Stimulated activated naive CD8-positive, alpha-beta T cell treated with anti-CD3 and anti-CD28 coated beads, Interleukin-15, Interleukin-2, amounts not matched to agents 100 ng/mL and 50 ng/mL, for 24 hours (primary cell): ENCODE data around the gene SLC25A47.
A peak's percentile ranks its signal among the peaks of the same experiment; 100 is the strongest.
"Not testable (repeated sequence)": the region's sequence is repeated elsewhere in the genome, so short reads cannot be mapped to it uniquely, and the experiment has no call there.

ENCODE experiments used
- H3K27ac Mint-ChIP-seq: one replicate; pipeline ENCODE4 v1.8.0; 2021; ENCODE audit warnings: mild to moderate bottlenecking, mixed read lengths
- H3K27me3 Mint-ChIP-seq: one replicate; pipeline ENCODE4 v1.8.0; 2021; ENCODE audit warnings: mixed read lengths
- H3K36me3 Mint-ChIP-seq: one replicate; pipeline ENCODE4 v1.8.0; 2021; ENCODE audit warnings: low read depth, mixed read lengths
- H3K4me1 Mint-ChIP-seq: one replicate; pipeline ENCODE4 v1.8.0; 2021; ENCODE audit warnings: low read depth, mixed read lengths
- H3K4me3 Mint-ChIP-seq: one replicate; pipeline ENCODE4 v1.8.0; 2021; ENCODE audit warnings: mild to moderate bottlenecking, mixed read lengths
- H3K9me3 Mint-ChIP-seq: one replicate; pipeline ENCODE4 v1.8.0; 2021; ENCODE audit warnings: mixed read lengths

The SLC25A47 gene

DNA sequence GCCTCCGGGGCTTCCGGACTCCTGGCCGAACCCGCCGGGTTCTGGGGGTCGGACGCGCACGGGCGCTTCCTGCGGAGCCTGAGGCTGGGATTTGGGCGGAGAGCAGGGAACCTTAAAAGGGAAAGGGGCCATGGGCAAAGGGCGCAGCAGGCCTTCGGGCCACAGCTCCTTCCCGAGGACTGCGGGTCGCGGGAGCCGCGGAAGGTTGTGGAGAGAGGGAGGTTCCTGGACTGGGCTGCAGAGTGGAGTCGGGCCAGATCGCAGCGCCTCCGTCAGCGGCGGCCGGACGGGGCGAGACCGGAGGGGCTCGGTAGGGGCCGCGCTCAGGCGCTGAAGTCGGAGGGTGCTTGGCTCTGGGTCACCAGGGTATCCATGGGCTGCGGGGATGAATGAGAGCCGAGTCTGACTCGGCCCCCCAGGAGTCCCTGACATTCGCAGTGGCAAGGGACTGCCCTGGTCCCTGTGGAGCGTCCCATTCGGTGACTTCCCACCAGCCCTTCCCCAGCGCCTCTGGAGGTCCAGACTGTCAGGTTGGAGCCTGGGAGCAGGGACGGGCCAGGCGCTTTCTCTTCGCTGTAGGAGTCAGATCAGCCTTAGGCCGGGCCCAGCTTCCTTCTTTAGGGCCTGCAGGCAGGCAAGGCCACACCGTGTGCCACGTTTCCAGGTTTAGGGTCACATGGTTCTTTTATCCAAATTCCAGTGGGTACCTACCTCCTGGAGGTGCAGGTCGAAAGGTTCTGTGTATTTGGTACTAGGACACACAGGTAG is 16.0 kb upstream of the SLC25A47 start:
- peaks cover 5% of the 10 kb centered on the region for H3K27me3 Mint-ChIP-seq
- H3K27ac Mint-ChIP-seq = no peak overlapping the region
- no peaks in the 10 kb centered on the region for H3K9me3 Mint-ChIP-seq
- H3K36me3 Mint-ChIP-seq = no peaks in the 10 kb centered on the region
- peaks cover 14% of the 10 kb centered on the region for H3K4me1 Mint-ChIP-seq
- H3K4me3 Mint-ChIP-seq = peak overlapping the region; percentile 74

- Mint-ChIP-seq H3K27me3 (peaks cover 5% of the 10 kb centered on the region), H3K36me3 (no peaks in the 10 kb centered on the region), H3K27ac (peak overlapping the region; percentile 14), H3K4me1 (peaks cover 20% of the 10 kb centered on the region), H3K4me3 (no peak overlapping the region), H3K9me3 (no peaks in the 10 kb centered on the region)
Measured at GRCh38 chr14:100307766-100308426, 15.2 kb upstream of the SLC25A47 start.

GRCh38 chr14:100308427-100308792 is 14.7 kb upstream of the SLC25A47 start:
- not testable (repeated sequence) for H3K27ac Mint-ChIP-seq, H3K4me3 Mint-ChIP-seq, H3K36me3 Mint-ChIP-seq, H3K27me3 Mint-ChIP-seq, H3K9me3 Mint-ChIP-seq
- H3K4me1 Mint-ChIP-seq = peaks cover 20% of the 10 kb centered on the region

DNA sequence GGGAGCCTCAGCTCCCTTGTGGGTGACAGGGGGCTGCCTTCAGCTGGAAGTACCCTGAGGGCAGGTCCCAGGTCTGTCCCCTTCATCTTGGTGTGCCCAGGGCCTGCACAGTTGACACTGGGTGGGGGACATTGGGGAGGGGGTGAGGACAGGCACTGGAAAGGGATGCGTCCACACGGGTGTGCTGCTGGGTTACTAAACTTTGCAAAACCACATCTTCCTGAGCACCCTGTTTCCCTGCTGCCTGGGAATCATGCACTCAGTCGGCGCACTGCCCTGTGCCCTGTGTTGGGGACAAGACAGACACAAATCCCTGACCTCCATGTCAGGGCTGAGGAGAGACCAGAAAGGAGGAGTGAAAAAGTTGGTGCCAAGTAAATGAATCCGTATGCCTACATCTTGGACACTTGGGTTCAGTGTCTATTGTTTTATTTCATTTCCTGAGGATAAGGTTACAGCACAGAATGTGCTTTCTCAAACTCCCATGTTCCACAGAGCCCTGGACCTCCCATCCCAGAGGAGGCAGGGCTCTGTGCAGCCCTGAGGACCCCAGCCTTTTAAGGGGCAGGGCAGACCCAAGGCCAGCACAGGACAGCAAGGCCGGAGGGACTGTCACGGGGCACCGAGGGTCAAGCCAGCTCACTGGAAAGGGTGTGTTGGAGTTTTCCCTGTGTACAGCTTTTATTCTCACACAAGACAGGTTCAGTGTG is 14.0 kb upstream of the SLC25A47 start:
- Mint-ChIP-seq H3K4me3 (no peak overlapping the region), H3K27me3 (peaks cover 5% of the 10 kb centered on the region), H3K9me3 (no peaks in the 10 kb centered on the region), H3K27ac (no peak overlapping the region), H3K36me3 (no peaks in the 10 kb centered on the region), H3K4me1 (peaks cover 20% of the 10 kb centered on the region)

DNA sequence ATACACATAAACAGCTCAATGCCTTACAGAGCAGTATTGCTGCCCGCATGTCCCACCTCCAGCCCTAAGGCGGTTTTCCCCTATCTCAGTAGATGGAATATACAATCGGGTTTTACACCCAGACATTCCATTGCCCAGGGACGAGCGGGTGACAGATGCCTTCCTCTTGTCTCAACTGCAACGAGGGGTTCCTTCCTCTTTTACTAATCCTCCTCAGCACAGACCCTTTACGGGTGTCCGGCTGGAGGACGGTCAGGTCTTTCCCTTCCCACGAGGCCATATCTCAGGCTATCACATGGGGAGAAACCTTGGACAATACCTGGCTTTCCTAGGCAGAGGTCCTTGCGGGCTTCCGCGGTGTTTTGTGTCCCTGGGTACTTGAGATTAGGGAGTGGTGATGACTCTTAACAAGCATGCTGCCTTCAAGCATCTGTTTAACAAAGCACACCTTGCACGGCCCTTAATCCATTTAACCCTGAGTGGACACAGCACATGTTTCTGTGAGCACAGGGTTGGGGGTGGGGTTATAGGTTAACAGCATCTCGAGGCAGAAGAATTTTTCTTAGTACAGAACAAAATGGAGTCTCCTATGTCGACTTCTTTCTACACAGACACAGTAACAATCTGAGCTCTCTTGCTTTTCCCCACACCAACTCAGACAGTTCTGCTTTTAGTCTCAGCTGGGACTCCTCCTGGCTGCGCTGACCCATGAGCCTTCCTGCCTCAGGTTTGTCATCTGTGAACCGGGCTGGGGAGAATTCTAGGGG is 10.8 kb upstream of the SLC25A47 start:
- not testable (repeated sequence) for H3K4me3 Mint-ChIP-seq, H3K27ac Mint-ChIP-seq, H3K9me3 Mint-ChIP-seq, H3K27me3 Mint-ChIP-seq, H3K36me3 Mint-ChIP-seq
- peaks cover 12% of the 10 kb centered on the region for H3K4me1 Mint-ChIP-seq

GRCh38 chr14:100312877-100313400 is 10.2 kb upstream of the SLC25A47 start:
- H3K9me3 Mint-ChIP-seq = no peaks in the 10 kb centered on the region
- peaks cover 12% of the 10 kb centered on the region for H3K4me1 Mint-ChIP-seq
- no peak overlapping the region for H3K4me3 Mint-ChIP-seq
- H3K27me3 Mint-ChIP-seq = no peaks in the 10 kb centered on the region
- H3K27ac Mint-ChIP-seq = no peak overlapping the region
- H3K36me3 Mint-ChIP-seq = no peaks in the 10 kb centered on the region

DNA sequence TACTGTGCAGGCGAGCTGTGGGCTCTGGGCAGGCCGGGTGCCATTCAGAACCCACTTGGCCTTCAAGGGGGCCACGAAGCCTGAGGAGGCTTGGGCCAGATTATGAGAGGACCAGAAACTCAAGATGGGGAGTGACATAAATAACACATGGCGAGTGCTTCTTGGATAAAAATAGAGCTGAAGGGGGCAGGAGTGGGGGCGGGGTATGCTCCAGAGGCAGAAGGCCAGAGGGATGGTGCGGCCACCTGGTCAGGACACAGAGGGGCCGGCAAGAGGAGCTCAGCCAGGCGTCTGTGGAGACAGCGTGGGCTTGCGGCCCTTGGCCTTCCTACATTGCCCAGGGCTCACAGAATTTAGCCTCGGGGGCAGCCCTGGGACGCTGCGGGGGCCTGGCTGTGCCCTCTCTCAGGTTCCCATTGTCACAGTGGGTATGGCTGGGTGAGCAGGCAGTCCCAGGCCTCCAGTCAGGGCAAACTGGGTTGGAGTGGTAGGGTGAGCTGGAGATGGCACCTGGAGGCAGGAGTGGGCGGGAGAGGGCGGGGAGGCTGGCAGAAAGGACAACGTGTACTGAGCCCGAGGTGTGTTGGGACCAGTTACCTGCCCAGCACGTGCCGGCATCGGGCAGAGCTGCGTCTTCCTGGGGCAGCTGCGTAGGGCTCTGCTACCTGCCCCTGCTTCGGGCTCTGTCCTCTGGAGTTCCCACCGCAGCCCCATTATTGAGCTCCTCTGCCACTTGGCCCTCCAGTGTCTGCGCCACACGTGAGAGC is 9.5 kb upstream of the SLC25A47 start:
- Mint-ChIP-seq H3K9me3 (no peaks in the 10 kb centered on the region), H3K4me1 (peaks cover 12% of the 10 kb centered on the region), H3K27ac (no peak overlapping the region), H3K36me3 (no peaks in the 10 kb centered on the region), H3K4me3 (no peak overlapping the region), H3K27me3 (no peaks in the 10 kb centered on the region)

DNA sequence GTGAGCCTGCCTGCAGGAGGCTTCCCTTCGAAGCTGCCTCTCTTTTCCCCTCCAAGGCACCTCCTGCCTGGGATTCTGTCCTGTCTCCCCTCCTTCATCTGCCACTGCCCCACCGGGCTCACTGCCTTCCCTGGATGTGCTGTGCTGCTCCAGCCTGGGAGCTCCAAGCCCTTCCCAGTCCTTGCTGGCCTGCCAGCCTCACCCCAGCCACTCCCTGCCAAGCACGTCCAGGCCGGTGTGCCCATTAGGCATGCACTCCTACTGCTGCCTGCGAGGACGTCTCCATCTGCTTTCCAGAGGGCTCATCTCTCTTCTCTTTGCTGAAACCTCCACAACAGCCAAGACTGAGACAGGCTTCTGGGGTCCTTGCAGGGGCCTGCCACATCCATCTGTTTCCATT is 8.4 kb upstream of the SLC25A47 start:
- Mint-ChIP-seq H3K36me3 (no peaks in the 10 kb centered on the region), H3K27me3 (no peaks in the 10 kb centered on the region), H3K4me3 (no peak overlapping the region), H3K27ac (no peak overlapping the region), H3K9me3 (no peaks in the 10 kb centered on the region), H3K4me1 (peaks cover 16% of the 10 kb centered on the region)

GRCh38 chr14:100317389-100317788 is 5.8 kb upstream of the SLC25A47 start:
- Mint-ChIP-seq H3K27me3 (no peaks in the 10 kb centered on the region), H3K36me3 (no peaks in the 10 kb centered on the region), H3K4me3 (no peak overlapping the region), H3K4me1 (peaks cover 8% of the 10 kb centered on the region), H3K27ac (no peak overlapping the region), H3K9me3 (no peaks in the 10 kb centered on the region)

- no peaks in the 10 kb centered on the region for H3K27me3 Mint-ChIP-seq
- H3K4me3 Mint-ChIP-seq = peak overlapping the region; percentile 56
- H3K4me1 Mint-ChIP-seq = peaks cover 5% of the 10 kb centered on the region
- H3K36me3 Mint-ChIP-seq = no peaks in the 10 kb centered on the region
- H3K27ac Mint-ChIP-seq = no peak overlapping the region
- H3K9me3 Mint-ChIP-seq = no peaks in the 10 kb centered on the region
Measured at GRCh38 chr14:100317912-100318808, 5.0 kb upstream of the SLC25A47 start.

- Mint-ChIP-seq H3K9me3 (no peaks in the 10 kb centered on the region), H3K4me1 (peaks cover 5% of the 10 kb centered on the region), H3K4me3 (no peak overlapping the region), H3K27me3 (no peaks in the 10 kb centered on the region), H3K27ac (no peak overlapping the region), H3K36me3 (no peaks in the 10 kb centered on the region)
Measured at GRCh38 chr14:100320157-100320856, 2.8 kb upstream of the SLC25A47 start.

DNA sequence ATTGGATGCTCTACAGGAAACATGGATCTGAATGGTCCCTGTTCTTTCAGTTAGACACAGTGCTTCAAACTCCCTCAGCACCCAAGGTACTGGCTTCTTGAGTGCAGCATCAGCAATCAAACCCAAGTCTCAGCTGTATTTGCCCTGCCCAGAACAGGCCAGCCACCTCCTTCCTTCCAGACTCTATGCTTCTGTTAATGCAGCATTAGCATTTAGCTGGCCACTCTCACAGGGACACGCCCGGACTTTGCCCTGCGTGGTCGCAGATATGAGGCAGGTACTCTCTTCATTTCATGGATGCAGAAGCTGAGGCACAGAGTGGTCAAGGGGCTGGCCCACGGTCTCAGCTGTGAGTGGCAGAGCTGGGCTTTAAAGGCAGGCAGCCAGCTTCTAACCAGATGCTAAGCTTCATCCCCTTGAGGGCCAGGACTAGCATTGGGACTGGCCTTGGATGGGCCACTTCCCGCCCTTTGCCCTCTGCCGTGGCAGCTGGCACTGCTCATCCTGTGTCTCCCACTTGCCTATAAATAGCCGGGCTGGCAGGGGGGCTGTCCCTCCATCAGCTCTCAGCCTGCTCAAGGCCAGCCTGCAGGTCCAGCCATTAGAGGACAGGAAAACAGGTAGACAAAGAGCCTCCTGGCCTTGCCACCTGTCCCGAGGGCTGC is 1.5 kb upstream of the SLC25A47 start:
- Mint-ChIP-seq H3K27ac (no peak overlapping the region), H3K4me3 (no peak overlapping the region), H3K9me3 (no peaks in the 10 kb centered on the region), H3K27me3 (no peaks in the 10 kb centered on the region), H3K4me1 (peaks cover 5% of the 10 kb centered on the region), H3K36me3 (no peaks in the 10 kb centered on the region)
